DOHH2 (cell line): ENCODE data around the gene CFAP69.

Source experiments
- H3F3A ChIP-seq: fragments of 200-600 bp; sonication (generic), shearing (Covaris generic); 2 replicates; pipeline ENCODE4 v1.6.0; 2016; ENCODE audit warnings: antibody characterized with exemption, mild to moderate bottlenecking; ENCODE audit not compliant: control insufficient read depth, insufficient read depth
- H3K27ac ChIP-seq: fragments of 200-600 bp; sonication (generic); 2 replicates; pipeline ENCODE4 v1.5.1; 2014; ENCODE audit warnings: low read depth, mild to moderate bottlenecking, low read length, moderate library complexity
- H3K27me3 ChIP-seq: fragments of 200-600 bp; sonication (generic); 2 replicates; pipeline ENCODE4 v1.6.1; 2014; ENCODE audit warnings: mild to moderate bottlenecking, low read length, mixed read lengths; ENCODE audit not compliant: control insufficient read depth
- H3K36me3 ChIP-seq: fragments of 200-600 bp; sonication (generic); 2 replicates; pipeline ENCODE4 v1.6.1; 2014; ENCODE audit warnings: mild to moderate bottlenecking, low read length, moderate library complexity, mixed read lengths; ENCODE audit not compliant: control insufficient read depth
- H3K4me1 ChIP-seq: fragments of 200-600 bp; sonication (generic); 2 replicates; pipeline ENCODE4 v1.6.1; 2014; ENCODE audit warnings: mild to moderate bottlenecking, low read length, mixed read lengths; ENCODE audit not compliant: control insufficient read depth
- H3K4me2 ChIP-seq: fragments of 200-600 bp; sonication (generic); 2 replicates; pipeline ENCODE4 v1.6.0; 2014; ENCODE audit warnings: mild to moderate bottlenecking, low read length, moderate library complexity
- H3K4me3 ChIP-seq: fragments of 200-600 bp; sonication (generic); 2 replicates; pipeline ENCODE4 v1.5.1; 2014; ENCODE audit warnings: mild to moderate bottlenecking, low read length, mixed read lengths
- H3K79me2 ChIP-seq: fragments of 200-600 bp; sonication (generic); 2 replicates; pipeline ENCODE4 v1.6.1; 2014; ENCODE audit warnings: mild to moderate bottlenecking, low read length, mixed read lengths; ENCODE audit not compliant: control insufficient read depth
- H3K9me2 ChIP-seq: fragments of 200-600 bp; sonication (generic); replicated peaks from 2 replicates; pipeline ENCODE4 v1.6.1; 2014; ENCODE audit warnings: mild to moderate bottlenecking, low read length, mixed read lengths; ENCODE audit not compliant: control insufficient read depth
- H3K9me3 ChIP-seq: fragments of 200-600 bp; sonication (generic); 2 replicates; pipeline ENCODE4 v1.6.1; 2014; ENCODE audit warnings: antibody characterized with exemption, low read length, mixed read lengths; ENCODE audit not compliant: control insufficient read depth, insufficient read depth
- H4K20me1 ChIP-seq: fragments of 200-600 bp; sonication (generic); 2 replicates; pipeline ENCODE4 v1.6.0; 2014; ENCODE audit warnings: low read depth, mild to moderate bottlenecking, antibody characterized with exemption, low read length, moderate library complexity; ENCODE audit not compliant: control insufficient read depth, insufficient read depth
- CTCF ChIP-seq: fragments of 200-600 bp; sonication (generic); IDR thresholded peaks from one replicate; pipeline ENCODE4 v1.5.1; 2014; ENCODE audit warnings: antibody characterized with exemption, mild to moderate bottlenecking, low read depth, low read length; ENCODE audit not compliant: poor library complexity, severe bottlenecking
- EZH2phosphoT487 ChIP-seq: fragments of 200-600 bp; sonication (generic); IDR thresholded peaks from 2 replicates; pipeline ENCODE4 v1.6.1; 2017; ENCODE audit warnings: borderline replicate concordance, mild to moderate bottlenecking, antibody characterized with exemption, low read length, moderate library complexity, mixed read lengths

The CFAP69 gene

GRCh38 chr7:90243556-90243955 is 1.4 kb upstream of the CFAP69 start:
- Histone ChIP-seq H3K4me1 (no peaks in the 10 kb centered on the region), H3K36me3 (no peaks in the 10 kb centered on the region), H3K9me2 (no peaks in the 10 kb centered on the region), H3K4me2 (no peak overlapping the region), H3K4me3 (no peak overlapping the region), H3F3A (no peaks in the 10 kb centered on the region), H3K79me2 (no peaks in the 10 kb centered on the region), H4K20me1 (no peaks in the 10 kb centered on the region), H3K27me3 (peaks cover 11% of the 10 kb centered on the region), H3K9me3 (no peaks in the 10 kb centered on the region; the same call in 1 of the 2 replicates), H3K27ac (no peak overlapping the region)
- no peak for TF ChIP-seq EZH2phosphoT487

GRCh38 chr7:90244565-90244908 is 437 bp upstream of the CFAP69 start:
- no peaks in the 10 kb centered on the region for H3F3A ChIP-seq
- peaks cover 11% of the 10 kb centered on the region for H3K27me3 ChIP-seq
- no peak overlapping the region for H3K4me3 ChIP-seq
- H3K4me2 ChIP-seq = no peak overlapping the region
- no peaks in the 10 kb centered on the region for H3K4me1 ChIP-seq
- H3K79me2 ChIP-seq = no peaks in the 10 kb centered on the region
- H3K27ac ChIP-seq = no peak overlapping the region
- no peaks in the 10 kb centered on the region for H3K9me2 ChIP-seq
- no peaks in the 10 kb centered on the region for H3K36me3 ChIP-seq
- no peaks in the 10 kb centered on the region; the same call in 1 of the 2 replicates for H3K9me3 ChIP-seq
- no peak for TF ChIP-seq CTCF
- TF ChIP-seq EZH2phosphoT487 = no peak
- H4K20me1 ChIP-seq = no peaks in the 10 kb centered on the region

- Histone ChIP-seq H3K27ac (no peak overlapping the region), H3K4me1 (no peaks in the 10 kb centered on the region), H3K9me3 (no peaks in the 10 kb centered on the region; the same call in 1 of the 2 replicates), H3K4me3 (no peak overlapping the region), H3K27me3 (peaks cover 11% of the 10 kb centered on the region), H3F3A (no peaks in the 10 kb centered on the region), H4K20me1 (no peaks in the 10 kb centered on the region), H3K4me2 (no peak overlapping the region), H3K9me2 (no peaks in the 10 kb centered on the region), H3K36me3 (no peaks in the 10 kb centered on the region), H3K79me2 (no peaks in the 10 kb centered on the region)
- no peak for TF ChIP-seq CTCF
Observed at GRCh38 chr7:90246171-90246570, 1.2 kb downstream of the CFAP69 start.

DNA sequence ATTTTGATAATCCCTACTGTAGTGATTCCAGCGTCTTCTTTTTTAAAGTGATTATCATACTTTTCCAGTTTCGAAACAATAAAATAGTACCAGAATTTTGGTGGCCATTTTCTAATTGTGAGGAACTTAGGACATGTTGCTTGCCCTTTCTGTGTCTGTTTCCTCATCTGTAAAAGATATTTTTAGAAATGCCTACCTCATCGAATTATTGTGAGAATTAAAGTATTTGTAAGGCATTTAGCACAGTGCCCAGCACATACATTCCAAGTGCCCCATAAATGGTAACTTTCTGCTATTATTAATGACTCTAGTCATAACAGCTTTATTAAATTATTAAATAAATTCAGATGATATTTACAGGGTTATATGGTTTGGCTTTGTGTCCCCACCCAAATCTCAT is 3.7 kb downstream of the CFAP69 start:
- Histone ChIP-seq H3K9me3 (no peaks in the 10 kb centered on the region; the same call in 1 of the 2 replicates), H3K4me2 (no peak overlapping the region), H3K79me2 (no peaks in the 10 kb centered on the region), H3K4me1 (no peaks in the 10 kb centered on the region), H3K27me3 (peaks cover 11% of the 10 kb centered on the region), H4K20me1 (no peaks in the 10 kb centered on the region), H3K4me3 (no peak overlapping the region), H3F3A (no peaks in the 10 kb centered on the region), H3K27ac (no peak overlapping the region), H3K36me3 (no peaks in the 10 kb centered on the region), H3K9me2 (no peaks in the 10 kb centered on the region)
- no peak for TF ChIP-seq EZH2phosphoT487
- TF ChIP-seq CTCF = no peak
